ENCODE data around the gene KLHL24.

GRCh38 chr3:183733553-183733952, 98.1 kb downstream of the KLHL24 start:
- TF ChIP-seq CTCF (IDR thresholded peaks at IDR 0.05) = no peak
- no peak for TF ChIP-seq POLR2A (IDR thresholded peaks at IDR 0.05)

Data from testis (tissue), 2 donors.